ENCODE measurements around the gene PCP4L1.
"Not testable (repeated sequence)": the region's sequence is repeated elsewhere in the genome, so short reads cannot be mapped to it uniquely, and the experiment has no call there.

Gene PCP4L1

DNA sequence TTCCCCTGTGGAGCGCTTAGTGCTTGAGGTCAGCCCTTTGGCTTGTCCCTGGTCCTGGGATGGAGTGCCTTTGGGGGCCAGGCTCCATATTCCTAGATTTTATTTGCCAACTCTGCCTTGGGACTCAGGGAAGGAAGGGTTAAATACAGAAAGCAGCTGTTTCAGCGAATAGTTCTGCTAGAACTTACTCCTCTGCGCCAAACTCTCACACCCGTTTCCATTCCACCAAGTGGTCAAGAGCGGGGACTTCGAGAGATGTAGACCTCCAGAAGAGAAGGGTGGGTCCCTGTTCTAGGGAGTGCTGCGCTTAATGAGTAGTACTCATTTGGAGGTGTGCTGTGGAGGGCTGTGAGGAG, 33.4 kb upstream of the PCP4L1 start:
- no peak overlapping the region for H3K4me3 ChIP-seq (ENCODE audit: low read length)
- no peak for TF ChIP-seq ZNF274 (IDR thresholded peaks at IDR 0.05; ENCODE audit: low read depth, low read length)

DNA sequence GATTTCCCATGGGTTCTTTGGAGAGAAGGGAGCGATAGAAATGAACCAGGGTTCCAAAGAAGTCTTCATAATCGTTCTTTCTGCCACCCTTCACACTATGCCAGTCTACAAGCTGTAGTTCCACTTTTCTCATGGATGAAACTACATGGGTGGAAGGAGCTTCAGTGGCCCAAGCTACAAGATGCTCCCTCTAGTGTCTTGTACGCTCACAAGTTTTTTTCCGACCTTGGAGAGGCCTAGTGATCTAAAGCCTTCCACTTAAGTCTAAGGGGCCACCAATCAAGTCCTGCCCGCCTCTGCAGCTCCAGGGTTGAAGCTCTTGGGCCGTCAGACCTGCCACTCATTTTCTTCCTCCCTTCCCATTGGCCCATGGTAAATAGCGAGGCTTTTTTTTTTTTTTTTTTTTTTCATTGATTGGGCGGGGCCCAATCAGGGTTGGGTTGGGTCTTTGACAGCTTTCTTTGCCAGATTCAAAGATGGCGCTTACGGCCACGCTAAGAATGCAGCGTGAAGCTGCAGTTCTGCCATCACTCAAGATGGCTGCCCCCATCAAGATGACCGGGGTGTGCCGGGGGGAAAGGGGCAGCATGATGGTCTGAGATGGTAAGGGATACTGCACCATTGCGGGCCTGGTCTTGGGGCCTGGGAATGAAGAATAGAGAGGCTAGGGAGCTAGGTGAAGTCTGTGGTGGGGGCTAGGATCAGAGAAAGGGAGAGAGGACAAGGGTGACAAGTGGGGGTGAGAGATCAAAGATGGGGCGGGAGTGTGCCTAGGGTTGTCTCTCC, 32.8 kb upstream of the PCP4L1 start, which contains the start of gene TOMM40L:
Gene TOMM40L, plus strand, starts transcription at position 527 of the 786 bp plus-strand sequence. CDS start 430 bp downstream, outside the sequence.
- TF ChIP-seq ZNF274 (IDR thresholded peaks at IDR 0.05; ENCODE audit: low read depth, low read length): no peak
- H3K4me3 ChIP-seq (ENCODE audit: low read length): peak within 1 kb of the TSS; percentile 88

DNA sequence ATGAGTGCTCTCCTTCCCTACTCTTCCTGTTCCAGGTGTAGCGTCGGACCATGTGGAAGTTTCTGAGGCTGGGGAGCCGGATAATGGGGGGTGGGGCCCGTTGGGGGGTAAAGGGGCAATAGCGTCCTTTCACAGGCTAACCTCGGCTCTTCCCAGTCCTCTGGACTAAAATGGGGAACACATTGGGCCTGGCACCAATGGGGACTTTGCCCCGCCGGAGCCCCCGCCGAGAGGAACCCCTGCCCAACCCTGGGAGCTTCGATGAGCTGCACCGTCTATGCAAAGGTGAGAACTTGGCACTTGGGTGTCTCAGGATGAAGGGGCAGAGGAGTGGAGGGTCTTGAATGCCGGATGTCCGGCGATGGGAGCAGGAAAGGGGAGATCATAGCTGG, 32.2 kb upstream of the PCP4L1 start:
- no peak for TF ChIP-seq ZNF274 (IDR thresholded peaks at IDR 0.05; ENCODE audit: low read depth, low read length)
- H3K4me3 ChIP-seq (ENCODE audit: low read length): peak overlapping the region; percentile 88

DNA sequence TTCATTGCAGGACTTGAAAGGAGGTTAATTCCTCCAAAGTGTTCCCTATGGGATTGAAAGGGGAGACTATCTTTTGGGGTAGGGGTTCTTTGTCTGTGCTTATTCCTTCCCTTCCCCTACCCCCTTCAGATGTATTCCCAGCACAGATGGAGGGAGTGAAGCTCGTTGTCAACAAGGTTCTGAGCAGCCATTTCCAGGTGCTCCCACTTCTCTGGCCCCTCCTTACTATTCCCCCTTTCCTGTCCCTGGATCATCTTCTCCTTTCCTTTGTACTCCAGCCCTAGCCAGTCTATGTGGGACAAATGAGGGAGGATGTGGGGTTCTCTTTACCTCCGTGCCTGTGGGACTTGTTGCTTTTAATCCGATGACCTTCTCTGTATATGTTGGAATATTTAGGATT, 31.8 kb upstream of the PCP4L1 start:
- no peak for TF ChIP-seq ZNF274 (IDR thresholded peaks at IDR 0.05; ENCODE audit: low read depth, low read length)
- peak overlapping the region; percentile 88 for H3K4me3 ChIP-seq (ENCODE audit: low read length)

DNA sequence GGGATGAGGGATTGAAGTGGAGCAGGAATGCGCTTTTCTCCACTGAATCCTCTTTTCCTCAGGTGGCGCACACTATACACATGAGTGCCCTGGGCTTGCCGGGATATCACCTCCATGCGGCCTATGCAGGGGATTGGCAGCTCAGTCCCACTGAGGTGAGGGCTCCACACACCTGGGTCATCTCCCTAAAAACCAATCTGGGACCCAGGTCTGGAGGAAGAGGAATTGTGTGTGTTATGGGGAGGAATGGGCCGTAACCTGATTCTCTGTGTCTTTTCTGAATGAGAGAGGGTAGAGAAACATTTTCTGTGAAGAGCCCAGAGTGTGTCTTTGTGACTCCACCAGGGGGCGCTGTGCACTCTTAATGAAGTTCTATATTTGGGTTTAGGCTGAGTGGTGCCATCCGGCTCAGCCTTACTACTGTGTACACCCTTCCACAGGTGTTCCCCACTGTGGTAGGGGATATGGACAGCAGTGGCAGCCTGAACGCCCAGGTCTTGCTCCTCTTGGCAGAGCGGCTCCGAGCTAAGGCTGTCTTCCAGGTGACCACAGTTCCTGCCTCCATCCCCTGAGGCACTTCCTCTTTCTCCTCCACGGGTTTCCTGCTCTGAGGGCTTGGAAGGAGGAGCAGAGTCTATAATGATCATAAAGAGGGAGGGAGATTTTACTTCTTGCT, 31.2 kb upstream of the PCP4L1 start:
- H3K4me3 ChIP-seq (ENCODE audit: low read length): peak overlapping the region; percentile 88; the same call in 1 of the 2 replicates
- TF ChIP-seq ZNF274 (IDR thresholded peaks at IDR 0.05; ENCODE audit: low read depth, low read length): no peak

DNA sequence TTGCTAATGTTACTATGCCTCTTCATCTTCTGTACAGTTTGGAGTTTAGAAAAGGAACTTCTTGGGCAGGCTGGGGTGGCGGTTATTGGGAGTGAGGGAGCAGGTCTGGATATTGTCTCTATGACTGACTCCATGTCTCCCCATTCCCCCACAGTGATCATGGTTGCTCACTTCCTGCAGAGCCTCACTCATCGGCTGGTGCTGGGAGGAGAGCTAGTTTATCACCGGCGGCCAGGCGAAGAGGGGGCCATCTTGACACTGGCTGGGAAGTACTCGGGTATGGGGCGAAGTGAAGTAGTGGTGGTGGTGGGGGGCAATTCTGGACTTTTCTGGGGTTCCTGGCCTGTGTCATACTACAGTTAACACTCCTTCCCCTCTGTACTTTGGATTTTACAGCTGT, 30.5 kb upstream of the PCP4L1 start:
- no peak for TF ChIP-seq ZNF274 (IDR thresholded peaks at IDR 0.05; ENCODE audit: low read depth, low read length)
- no peak overlapping the region; the same call in 1 of the 2 replicates for H3K4me3 ChIP-seq (ENCODE audit: low read length)

DNA sequence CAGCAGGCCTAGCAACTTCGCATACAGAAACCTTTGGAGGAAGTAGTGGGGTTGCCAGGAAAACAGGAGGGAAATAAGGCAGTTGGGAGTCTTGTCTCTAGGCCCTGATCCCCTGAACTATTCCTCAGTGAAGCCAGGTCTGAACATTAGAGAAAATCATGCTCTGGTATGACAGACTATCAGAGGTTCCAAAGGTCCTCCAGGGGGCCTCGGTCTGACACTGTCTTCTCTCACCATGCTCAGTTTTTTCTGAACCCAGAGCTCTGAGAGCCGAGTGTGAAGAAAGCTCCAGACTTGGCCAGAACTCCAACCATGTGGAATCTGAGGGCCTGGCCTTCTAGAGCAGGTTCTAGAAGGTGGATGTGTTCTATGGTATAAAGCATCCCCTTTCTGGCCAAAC, 28.6 kb upstream of the PCP4L1 start:
- H3K4me3 ChIP-seq (ENCODE audit: low read length): no peak overlapping the region
- no peak for TF ChIP-seq ZNF274 (IDR thresholded peaks at IDR 0.05; ENCODE audit: low read depth, low read length)

DNA sequence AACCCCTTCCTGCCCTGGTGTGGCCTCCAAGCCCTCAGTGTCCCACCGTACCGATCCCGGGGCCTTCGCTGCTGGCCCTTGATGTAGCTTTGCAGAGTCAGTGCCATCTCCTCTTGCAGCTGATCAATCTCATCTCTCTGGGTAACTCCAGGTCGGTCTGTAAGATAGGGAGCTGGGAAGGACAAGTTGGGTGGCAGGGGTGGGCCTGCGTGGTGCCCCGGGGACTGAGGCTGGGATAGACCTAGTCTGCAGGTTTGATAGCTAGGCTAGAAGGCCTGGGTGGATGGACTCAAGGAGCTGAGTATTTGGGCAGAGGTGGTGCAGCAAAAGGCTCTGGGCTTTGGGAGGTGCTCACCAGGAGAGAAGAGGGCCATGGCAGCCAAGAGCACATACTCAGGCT, 27.8 kb upstream of the PCP4L1 start:
- H3K4me3 ChIP-seq (ENCODE audit: low read length): no peak overlapping the region
- no peak for TF ChIP-seq ZNF274 (IDR thresholded peaks at IDR 0.05; ENCODE audit: low read depth, low read length)

DNA sequence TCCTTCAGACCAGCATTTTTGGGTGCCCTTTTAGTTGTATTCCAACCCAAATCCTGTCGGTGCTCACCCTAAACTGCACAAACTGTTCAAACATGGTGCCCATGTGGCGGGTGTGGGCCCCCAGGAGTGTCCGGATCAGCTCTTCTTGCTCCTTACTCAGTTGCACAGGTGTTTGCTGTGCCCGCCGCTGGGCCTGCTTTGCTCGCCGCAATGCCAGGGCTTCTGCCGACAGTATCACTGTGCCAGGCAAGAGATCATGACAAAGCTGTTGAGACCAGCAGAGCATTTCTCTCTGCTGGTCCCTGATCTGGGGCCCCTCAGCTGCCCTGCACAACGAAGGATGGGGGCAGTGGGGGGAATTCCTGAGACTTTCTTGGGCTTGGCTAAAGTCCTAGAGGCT, 25.4 kb upstream of the PCP4L1 start:
- H3K4me3 ChIP-seq (ENCODE audit: low read length): no peak overlapping the region
- no peak for TF ChIP-seq ZNF274 (IDR thresholded peaks at IDR 0.05; ENCODE audit: low read depth, low read length)

DNA sequence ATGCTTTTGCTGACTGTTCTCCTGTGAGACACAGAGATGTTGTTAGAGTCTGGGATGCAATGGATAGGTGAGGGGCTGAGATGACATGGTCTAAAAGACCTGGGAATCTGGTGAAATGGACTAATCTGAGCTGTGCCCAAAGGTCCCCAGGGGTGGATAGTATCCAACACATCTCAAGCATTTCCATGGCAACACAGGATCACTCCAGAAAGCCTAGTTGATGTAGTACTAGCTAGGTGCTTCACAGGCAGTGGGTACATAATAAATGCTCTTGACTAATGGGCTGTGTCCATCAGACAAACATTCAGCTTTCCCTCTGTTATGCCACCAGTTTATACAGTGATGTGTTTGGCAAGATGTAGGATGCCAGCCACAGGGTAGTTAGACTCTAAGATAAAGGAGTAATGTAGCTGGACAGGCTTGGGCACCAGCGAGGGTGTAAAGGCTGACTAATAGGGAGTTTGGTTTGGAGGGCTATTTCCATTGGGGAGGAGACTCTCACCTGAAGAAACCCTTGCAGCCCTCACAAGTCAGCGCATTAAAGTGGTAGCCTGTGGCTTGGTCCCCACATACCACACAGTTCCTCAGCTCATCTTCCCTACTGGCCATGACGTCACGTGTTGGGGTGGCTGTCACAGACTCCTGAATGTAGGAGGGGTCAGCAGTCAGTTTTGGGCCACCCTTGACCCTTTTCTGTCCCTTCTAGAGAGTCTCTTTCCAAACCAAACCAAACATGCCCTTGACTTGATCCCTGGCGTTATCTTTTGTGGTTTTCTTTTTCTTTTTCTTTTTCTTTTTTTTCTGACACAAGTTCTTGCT, 22.4 kb upstream of the PCP4L1 start:
- TF ChIP-seq ZNF274 (IDR thresholded peaks at IDR 0.05; ENCODE audit: low read depth, low read length): no peak
- H3K4me3 ChIP-seq (ENCODE audit: low read length): no peak overlapping the region

DNA sequence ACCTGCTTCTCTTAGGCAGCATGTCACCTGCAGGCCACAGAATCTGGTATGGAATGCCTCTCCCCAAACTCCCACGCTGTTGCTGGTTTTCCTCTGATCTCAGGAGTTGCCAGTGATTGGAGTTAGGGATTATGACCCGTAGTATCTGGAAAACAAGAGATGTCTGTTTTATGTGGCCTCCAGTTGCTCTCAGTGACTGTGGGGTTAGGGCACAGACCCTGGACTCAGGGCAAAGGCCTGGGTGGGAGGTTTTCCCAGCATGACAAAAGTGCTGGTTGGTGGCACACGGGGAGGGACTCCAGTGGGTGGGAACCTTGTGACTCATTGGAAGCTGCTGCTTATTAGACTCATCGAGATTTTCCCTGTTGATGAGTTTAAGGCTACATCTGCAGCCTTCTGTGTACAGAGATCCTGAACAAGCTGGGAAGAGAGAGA, 20.5 kb upstream of the PCP4L1 start, which contains the start of gene NR1I3:
Gene NR1I3, minus strand, starts transcription at position 165 of the 435 bp plus-strand sequence. CDS start 1,638 bp downstream, outside the sequence.
- no peak for TF ChIP-seq ZNF274 (IDR thresholded peaks at IDR 0.05; ENCODE audit: low read depth, low read length)
- no peak within 1 kb of the TSS for H3K4me3 ChIP-seq (ENCODE audit: low read length)

DNA sequence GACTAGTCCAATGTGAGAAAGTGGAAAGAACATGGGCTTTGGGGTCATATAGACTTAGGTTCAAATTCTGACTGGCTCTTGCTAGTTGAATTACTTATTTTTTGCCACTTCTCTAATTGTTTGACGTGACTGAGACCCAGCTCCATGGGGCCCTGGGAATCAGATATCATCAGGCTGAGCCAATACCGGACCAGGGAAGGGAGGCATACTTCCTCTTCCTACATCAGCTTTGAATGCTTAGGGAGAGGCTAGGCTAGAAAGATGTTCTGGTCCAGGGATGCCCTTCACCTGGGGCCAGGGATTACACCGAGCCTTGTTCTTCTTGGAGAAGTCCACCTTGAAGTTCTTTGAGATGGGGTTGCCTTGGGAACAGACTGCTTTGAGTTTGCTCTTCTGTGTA, 16.9 kb upstream of the PCP4L1 start:
- no peak for TF ChIP-seq ZNF274 (IDR thresholded peaks at IDR 0.05; ENCODE audit: low read depth, low read length)

DNA sequence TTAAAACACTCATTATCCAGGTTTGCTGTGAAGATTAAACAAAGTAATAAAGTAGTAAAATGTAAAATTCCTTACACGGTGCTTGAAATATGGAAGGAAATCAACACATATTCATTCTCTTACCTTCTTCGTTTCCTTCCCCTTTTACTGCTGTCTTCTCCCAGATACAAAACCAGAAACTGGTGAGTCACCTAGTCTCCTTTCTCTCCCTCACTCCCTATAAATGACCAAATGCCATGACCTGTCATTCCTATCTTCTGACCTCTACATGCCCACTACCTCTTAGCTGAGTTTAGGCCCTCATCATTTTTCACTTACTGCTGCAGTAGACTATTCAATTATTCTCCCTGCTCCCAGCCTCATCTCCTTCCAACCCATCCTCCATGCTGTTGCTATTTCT, 16.2 kb upstream of the PCP4L1 start:
- no peak for TF ChIP-seq ZNF274 (IDR thresholded peaks at IDR 0.05; ENCODE audit: low read depth, low read length)
- H3K4me3 ChIP-seq (ENCODE audit: low read length): no peak overlapping the region

More for the DNA sequence above, 16.9 kb upstream of the PCP4L1 start:
- no peak overlapping the region for H3K4me3 ChIP-seq (ENCODE audit: low read length)

DNA sequence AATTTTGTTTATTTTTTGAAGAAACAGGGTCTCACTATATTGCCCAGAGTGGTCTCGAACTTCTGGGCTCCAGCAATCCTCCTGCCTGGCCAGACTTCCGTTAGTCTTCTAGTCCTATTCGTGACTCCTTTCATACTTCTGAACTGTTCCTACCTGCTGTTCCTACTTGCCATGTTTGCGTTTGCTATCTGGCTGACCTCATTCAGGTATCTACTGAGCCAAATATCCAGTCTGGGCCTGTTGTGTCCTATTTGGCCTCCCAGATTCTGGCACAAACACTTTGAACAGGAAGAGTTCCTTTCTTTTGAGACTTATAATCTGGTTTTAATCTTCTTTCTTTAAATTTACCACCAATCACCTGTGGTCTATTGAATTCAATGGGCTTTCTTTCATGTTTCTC, 13.7 kb upstream of the PCP4L1 start:
- no peak for TF ChIP-seq ZNF274 (IDR thresholded peaks at IDR 0.05; ENCODE audit: low read depth, low read length)
- no peak overlapping the region for H3K4me3 ChIP-seq (ENCODE audit: low read length)

DNA sequence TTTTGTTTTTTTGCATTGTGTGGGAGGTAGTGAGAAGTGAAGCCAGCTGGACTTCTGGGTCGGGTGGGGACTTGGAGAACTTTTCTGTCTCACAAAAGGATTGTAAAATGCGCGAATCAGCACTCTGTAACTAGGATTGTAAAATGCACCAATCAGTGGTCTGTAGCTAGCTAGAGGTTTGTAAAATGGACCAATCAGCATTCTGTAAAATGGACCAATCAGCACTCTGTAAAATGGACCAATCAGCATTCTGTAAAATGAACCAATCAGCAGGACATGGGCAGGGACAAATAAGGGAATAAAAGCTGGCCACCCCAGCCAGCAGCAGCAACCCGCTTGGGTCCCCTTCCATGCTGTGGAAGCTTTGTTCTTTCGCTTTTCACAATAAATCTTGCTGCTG, 8.4 kb upstream of the PCP4L1 start:
- H3K4me3 ChIP-seq (ENCODE audit: low read length): not testable (repeated sequence)
